Measurements from ENCODE around the gene PTCH1.

The PTCH1 gene

DNA sequence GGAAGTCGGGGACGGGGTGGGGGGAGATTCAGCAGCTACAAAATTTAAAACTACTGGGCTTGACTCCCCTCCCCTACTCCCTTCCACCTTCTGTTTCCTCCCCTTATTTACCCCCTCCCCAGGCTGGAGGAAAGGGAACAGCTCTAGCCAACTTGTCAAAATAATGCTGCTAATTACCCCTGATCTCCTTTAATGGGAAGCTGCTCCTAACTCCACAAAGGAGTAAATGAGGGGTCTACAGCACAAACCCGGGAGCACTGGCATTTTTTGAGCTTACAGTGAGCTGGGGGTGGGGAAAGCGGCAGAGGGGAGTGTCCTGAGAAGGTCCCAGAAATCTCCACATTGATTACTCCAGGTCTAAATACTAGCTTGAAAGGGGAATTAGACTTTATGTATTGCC lies 3.1 kb downstream of the PTCH1 start:
- in situ Hi-C loops (cut with HindIII; ENCODE audit: low sequenced_read_pairs) = no loop called here

DNA sequence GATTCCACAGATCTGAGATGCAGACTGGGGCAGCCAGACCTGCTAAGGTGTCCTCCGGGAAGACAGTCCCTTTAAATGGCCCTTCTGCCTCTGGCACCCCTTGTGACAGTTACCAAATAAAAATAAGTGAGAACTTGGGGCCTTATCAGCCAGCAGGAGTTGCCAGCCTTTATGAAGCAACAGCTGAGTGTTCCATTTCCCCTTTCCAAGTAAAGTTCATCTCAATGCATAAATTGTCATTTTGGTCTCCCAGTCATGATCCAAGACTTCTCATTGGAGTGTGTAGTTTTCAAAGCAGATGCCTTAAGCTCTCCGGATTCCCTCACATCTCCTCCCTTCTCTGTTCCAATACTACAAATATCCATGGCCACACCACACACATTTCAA lies 4.1 kb downstream of the PTCH1 start:
- in situ Hi-C loops (cut with HindIII; ENCODE audit: low sequenced_read_pairs) = no loop called here

DNA sequence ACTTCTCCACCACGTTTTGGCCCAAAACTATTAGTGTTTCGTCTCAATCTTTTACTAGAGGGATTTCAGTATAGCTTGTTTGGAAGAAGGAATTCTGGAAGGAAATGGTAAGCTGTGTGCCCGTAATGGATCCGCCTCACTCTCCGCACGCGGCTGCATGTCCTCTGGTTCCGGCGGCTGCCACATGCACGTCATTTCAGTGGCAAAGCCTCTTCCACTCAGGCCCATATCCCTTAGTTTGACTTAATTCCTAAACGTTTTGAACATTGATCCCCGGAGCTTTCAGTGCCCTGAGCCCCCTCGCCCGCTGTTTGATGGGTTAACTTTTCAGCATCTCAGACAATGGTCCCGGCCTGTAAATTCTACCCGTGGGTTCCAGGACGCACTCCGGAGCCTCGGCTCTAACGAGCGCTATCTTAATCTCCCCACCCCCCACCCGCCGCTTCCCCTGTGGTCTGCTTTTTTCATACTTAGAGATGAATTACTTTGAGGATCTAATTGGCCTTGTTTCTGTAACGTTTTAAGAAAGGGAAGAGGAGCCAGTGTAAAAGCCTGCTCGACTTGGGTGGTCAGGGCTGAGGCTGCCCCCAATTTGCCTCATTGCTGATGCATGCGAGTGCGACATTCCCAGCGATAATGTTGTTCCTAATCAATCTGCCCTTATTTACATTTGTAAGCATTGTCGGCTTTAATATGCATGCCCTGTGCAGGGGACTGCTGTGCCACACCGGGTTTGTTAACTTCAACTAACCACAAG lies 4.6 kb downstream of the PTCH1 start:
- in situ Hi-C loops (cut with HindIII; ENCODE audit: low sequenced_read_pairs) = no loop called here

DNA sequence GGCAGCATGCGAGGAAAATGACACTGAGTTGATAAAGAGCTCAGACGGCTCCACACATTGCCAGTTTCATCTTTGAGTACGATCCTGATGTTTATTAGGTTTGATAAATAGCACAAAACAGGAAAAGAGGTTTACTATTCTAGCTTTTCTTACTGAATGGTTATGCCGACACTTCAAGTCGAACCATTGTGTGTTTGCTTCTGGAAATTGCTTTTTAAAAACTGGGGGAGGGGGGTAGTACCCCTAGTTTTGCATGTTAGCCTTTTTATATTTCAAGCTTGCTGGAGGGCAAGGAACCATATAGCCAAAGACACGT lies 5.2 kb downstream of the PTCH1 start:
- in situ Hi-C loops (cut with HindIII; ENCODE audit: low sequenced_read_pairs) = no loop called here

DNA sequence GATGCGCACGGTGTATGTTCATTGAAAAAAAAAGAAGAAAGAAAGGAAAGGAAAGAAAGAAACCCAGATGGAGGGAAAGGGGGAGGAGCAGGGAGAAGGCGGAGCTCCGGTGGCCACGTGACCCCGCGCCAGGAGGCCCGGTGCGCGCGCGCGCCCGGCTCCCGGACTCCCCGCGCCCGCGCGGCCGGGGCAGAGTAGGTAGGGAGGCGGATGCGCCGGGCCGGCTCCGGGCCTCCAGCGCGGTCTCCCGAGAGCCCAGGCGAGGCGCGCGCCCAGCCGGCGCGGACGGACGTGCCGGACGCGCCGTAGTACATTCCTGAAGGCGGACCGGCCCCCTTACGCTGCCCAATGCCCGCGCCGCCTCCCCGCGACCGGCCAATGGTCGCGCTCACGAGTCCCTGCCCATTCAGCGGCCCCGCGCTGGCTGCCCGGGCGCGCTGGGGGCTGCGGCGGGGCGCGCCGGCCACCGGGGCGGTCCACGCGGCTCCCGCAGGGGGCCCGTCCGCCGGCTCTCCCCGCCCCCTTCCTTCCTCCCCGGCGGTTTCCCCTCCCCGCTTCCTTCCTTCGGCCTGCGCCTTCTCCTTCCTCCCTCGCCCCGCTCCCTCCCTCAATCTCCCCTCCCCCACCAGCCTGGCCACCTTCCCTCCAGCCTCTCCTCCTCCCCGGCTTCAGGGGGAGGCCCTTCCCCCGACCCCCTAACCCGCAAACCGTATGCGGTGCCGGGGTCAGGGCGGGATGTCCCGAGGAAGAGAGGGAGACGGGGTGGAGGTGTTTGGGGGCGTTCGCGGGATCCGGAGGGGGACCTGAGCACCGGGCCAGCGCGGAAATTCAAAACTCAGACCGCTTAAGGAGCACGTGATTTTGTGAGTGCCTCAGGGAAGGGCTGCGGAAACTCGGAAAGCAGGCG lies 5.8 kb downstream of the PTCH1 start:
- in situ Hi-C loops (cut with HindIII; ENCODE audit: low sequenced_read_pairs) = no loop called here

DNA sequence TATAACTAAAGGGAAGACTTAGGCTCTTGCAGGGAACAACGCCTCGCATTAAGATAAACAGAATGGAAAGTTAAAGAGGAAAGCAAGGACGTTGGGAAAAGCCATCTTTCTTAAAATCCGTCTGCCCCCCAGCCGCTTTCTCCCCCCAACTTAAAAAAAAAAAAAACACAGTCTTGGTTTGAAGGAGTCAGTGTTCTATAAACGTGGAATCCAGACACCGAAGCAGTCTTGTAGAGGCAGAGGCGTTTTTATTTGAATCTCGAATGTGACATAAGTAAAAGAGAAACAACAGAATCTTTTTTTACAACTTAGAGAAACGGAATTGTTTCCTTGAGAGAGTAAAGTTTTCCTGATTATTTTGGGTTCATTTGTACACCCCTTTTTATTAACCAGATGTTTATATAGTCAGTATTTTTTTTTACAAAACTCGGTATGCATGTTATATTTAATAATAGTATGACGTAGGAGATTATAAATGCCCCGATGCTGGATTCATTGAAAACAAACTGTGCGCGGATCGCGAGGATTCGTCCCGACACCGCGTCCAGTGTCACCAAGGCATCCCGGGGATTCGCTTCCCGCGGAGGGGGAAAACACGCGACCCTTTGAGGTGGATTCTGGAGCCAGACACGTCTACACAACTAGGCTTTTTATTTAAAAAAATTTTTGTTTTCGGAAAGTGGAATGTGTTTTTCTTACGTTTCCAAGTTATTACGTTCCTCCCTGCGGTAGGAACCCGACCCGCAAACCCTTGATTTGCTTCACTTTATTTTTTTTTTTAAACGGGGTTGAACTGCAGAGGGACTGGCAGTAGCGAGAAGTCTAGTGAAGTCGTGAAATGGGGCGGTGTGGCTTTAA lies 6.7 kb downstream of the PTCH1 start:
- in situ Hi-C loops (cut with HindIII; ENCODE audit: low sequenced_read_pairs) = no loop called here

DNA sequence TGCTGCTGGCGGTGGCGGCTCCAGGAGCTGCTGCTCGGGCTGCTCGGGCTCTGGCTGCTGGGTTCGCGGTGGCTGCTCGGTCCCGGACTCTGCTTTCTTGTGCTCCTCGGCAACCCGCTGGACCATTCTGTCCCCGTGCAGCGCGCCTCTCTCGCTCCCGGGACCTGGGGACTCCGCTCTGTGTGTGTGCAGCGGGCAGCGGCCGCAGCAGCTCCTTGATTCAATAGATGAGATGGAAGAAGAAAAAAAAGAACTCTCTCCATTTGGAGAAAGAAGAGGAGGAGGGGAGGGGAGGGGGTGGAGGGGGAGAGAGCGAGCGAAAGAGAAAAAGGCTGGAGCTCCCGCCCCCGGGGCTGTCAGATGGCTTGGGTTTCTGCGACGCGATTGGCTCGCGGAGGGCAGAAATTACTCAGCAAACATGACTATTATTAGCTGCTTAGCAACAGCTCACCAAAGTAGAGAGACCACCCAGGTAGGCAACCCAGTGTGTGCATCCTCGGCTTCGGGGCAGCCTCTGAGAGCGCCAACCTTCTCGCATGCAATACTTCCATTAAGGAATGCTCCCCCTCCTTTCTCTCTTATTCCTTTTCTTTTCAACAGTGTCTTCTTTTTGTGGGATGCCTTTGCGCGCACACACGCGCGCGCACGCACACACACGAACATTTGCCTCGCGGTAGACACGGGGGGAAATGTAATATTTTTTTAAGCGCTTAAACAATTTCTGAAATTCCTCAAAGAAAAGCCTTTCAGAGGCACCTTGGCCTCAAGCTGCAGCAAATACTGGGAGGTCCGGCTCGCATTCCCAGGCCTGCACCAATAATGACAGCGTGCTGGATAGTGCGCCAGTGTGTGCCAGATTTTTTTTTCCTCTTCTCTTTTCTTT lies 7.6 kb downstream of the PTCH1 start:
- in situ Hi-C loops (cut with HindIII; ENCODE audit: low sequenced_read_pairs) = no loop called here

DNA sequence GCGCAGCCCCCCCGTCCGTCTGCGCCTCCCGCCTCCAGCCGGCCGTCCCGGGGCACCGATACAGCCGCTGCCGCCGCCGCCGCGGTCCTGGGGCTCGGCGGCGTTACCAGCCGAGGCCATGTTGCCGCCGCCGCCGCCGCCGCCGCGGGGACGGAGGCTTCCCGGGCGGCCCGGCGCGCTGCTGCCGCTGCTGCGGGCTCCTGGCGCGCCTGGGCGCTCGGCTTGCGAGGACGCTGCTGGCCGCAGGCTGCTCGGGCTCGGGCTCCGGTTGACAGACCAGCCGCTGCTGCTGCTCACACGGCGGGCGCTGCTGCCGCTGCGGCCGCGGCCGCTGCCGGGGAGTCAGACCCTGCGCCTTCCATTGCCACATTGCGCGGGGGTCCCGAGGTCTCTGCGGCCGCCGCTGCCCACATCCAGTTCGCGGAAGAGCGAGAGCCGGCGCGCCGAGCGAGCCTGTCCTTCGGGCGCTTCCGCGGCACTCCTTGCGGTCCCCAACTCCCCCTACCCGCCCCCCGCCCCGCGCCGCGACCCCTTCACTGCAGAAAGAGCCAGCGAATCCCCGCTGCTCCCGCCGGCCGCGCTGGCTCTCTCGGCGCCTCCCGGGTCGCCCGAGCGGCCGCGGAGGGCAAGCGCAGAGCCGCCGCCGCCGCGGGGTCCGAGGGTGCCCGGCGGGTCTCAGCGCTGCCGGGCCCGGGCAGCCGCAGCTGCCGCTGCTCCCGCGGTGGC lies 8.4 kb downstream of the PTCH1 start:
- in situ Hi-C loops (cut with HindIII; ENCODE audit: low sequenced_read_pairs) = no loop called here

DNA sequence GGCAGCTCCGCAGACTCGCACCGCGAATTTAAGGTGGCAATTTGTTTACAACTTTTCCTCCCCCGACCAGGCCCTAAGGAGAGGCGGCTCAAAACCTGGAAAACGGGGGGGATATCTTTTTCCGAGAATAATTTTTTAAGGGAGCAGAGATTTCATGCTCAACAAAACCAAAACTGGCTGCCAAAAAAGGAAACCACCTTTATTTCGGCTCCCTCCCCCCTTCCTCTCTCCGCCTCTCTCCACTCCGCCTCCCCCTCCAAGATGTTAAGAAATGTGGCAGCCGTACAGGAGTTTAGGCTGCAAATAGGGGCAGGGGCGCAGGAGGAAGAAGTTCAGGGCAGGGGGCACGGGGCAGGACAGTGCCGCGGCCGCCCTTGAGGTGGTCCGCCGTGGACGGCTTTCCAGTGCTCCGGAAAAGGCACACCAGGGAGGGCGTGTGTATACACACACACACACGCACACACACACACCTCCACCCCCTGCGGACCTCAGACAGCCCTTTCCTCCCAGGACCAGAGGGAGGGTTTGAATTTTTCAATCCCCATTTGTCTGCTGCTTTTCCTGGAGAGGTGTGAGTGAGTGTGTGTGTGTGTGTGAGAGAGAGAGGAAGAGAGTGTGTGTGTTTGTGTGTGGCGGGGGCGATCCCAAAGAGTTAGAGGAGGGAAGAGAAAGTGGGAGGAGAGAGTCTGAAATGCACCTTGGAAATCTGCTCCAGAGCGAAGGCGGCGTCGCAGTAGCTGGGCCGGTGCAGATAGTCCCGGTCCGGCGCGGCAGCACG lies 9.1 kb downstream of the PTCH1 start:
- in situ Hi-C loops (cut with HindIII; ENCODE audit: low sequenced_read_pairs) = no loop called here

DNA sequence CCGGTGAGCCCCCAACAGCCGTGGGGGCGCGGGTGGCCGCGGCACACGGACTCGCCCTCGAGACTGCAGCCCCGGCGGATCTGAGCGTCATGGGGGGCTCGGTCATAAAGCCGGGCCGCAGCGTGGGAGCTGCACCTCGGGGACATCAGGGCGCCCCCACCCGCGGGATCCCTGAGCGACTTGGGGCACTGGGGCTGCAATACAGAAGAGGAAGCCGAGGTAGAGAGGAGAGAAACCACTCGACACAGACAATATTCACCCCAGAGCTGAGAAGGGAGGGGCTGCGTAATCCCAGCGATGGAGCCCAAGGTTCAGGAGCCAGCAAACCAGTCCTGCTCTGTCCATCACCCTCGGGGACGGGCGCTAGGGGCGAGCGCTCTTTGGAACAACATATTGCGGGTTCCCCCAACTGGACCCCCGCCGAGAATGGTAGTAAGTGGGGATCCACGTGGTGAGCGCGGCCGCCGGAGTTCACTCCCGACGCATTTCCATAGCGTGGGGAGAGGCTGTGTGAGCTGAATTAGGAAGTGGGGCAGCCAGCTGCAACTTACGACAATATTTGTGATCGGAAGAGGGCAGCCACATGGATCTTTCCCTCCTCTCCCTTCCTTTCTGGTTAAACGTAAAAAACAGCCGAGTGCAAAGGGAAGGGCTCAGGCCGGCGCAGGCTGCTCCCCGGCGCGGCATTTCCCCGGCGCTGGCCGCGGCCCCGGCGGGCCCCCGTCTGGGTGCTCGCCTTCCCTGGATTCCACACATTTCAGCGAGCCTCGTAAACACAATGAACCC lies 9.9 kb downstream of the PTCH1 start:
- in situ Hi-C loops (cut with HindIII; ENCODE audit: low sequenced_read_pairs) = no loop called here

DNA sequence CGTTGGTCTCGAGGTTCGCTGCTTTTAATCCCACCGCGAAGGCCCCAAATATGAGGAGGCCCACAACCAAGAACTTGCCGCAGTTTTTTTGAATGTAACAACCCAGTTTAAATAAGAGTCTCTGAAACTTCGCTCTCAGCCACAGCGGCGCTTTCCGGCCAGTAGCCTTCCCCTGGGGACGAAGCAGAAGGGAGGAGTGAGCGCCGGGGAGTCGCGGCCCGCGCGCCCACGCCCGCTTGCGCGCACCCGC lies 10.4 kb downstream of the PTCH1 start:
- in situ Hi-C loops (cut with HindIII; ENCODE audit: low sequenced_read_pairs) = no loop called here

DNA sequence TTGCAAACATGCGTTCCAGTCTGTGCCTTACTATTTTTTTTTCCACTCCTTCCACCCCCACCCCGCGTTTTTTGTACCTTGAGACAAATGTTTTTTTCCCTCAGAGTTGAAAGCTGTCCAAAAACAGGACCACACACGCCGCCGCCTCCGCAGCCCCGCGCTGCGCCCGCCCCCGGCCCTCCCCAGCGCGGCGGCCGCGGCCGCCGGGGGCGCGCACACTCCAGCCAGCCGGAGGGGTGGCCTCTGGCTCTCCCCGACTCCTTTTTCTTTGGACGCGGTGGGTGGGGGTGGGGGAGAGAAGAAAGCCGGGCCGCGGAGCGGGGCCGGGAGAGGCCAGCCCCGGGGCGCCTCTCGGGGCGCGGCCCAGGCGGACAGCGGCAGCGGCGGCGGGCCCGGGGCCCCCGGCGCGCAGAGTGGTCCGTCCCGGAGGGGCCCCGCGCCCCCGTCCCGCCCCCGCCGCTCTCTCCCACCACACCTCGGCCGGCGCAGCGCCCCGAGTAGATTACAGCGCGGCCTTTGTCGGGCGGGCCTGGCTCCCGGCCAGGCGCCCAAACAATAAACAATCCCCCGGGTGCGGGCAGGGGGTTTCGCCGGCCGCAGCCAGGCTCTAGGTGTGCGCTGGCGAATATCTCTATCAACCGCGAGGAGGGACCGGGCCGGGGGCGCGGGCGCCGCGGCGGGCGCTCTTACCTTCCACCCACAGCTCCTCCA lies 10.9 kb downstream of the PTCH1 start:
- in situ Hi-C loops (cut with HindIII; ENCODE audit: low sequenced_read_pairs) = no loop called here

DNA sequence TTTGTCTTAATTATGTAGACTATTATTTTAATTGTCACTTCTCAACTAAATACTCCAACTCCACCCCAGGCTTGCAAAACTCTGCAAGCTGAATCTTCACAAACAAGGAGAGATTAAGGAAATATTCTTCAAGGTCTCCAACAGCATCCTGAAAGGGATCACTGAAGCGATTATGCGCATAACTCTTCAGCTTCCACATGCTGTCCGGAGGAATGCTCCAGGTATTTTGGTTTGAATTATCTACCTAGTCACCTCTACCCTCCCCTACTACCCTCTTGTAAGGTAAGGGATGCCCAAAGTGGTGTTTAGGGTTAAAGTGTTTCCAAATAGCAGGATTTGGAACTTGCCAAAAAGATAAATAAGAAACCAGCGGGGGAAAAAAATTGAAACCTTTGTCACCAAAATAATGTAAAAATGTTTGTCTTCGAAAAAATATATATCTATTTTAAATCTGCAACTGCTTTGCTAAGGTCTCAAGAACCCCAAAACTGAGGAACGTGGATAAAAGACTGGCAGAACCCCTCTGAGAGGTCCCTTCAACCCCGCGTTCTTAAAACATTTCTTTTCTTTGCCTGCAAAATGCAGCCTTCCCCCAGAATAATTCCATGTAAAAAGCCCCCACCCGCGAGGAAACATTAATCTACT lies 11.6 kb downstream of the PTCH1 start:
- in situ Hi-C loops (cut with HindIII; ENCODE audit: low sequenced_read_pairs) = no loop called here

DNA sequence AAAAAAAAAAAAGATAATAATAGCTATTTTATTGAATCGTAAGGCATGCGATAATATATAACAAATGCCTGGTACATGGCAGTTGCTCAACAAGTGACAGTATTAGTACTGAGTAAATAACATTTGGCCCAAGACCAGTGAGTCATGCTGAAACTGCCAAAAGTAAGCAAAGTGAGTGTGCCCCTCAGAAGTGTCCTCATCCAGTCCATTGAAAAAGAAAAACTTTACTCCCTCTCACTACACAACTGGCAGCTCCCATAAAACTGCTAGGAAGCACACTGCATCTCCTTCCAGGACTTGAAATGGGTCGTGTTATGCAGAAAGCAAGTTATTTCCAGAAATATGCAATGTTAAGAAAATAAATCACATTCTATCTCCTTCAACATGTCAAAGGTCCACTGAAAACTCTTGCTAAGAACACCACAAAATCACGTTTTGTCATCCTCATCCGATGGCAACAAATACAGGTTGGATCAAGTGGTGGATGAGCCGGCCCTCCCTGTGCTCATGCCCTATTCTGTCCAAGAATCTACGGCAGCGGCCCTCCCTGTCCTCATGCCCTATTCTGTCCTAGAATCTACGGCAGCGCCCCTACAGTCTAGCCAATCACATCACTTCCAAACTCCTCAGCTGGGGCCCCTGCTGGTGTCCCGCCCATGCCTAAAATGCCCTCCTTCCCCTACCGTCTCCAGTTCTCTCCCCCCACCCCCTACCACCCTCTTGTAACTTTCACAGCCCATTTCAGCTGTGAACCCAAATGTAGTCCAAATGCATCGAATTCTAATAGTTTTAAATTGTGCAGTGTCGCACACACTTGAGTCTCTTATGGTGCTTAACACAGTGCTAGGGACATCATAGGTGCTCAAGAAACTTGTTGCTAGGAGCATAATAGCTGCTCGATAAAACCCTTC lies 12.5 kb downstream of the PTCH1 start:
- in situ Hi-C loops (cut with HindIII; ENCODE audit: low sequenced_read_pairs) = no loop called here

DNA sequence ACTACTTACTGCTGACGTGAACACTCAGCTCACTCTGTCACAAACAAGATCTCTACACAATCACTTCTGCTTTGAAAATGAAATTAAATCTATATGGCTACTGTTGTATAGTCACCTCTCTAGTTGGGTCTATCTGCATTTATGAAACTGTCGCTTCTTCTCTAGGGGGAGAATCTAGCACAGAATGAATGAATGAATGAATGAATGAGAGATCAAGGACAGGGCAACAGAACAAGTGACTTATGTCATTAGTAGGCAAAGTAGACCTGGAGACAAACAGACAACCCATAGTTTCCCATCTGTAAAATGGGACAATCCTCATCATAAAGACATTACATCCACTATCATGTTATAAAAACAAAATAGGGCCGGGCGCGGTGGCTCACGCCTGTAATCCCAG lies 13.4 kb downstream of the PTCH1 start:
- in situ Hi-C loops (cut with HindIII; ENCODE audit: low sequenced_read_pairs) = no loop called here

DNA sequence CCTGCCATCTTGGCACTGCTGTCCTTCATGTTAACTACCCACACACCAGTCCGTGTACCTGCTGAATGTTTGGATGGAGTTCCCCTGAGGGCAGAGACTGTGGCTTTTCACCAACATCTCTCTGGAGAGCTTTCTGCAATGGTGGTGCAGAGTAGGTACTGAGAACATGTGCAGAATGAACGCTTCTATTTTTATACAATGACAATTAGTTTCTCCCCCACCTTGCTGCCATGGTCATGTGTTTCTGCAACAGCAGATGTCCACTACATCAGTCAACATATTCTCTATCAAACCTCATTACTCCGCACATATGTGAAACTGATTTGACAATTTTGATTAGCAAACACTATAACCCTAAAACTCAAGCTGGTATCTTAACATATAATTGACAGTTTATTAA lies 14.5 kb downstream of the PTCH1 start:
- in situ Hi-C loops (cut with HindIII; ENCODE audit: low sequenced_read_pairs) = no loop called here

Data from DLD1 (cell line).